Epithelial cell of prostate (primary cell): Measurements from ENCODE around the gene MMP3.
A peak's percentile ranks its signal among the peaks of the same experiment; 100 is the strongest.

Experiments used
- DNase-seq: peaks from one replicate; pipeline ENCODE4 v3.0.0-alpha.2; 2011; ENCODE audit warnings: low read depth, low spot score
- H3K27ac ChIP-seq: fragments of 450-650 bp; 2 replicates; pipeline ENCODE4 v1.5.1; 2017; ENCODE audit warnings: mild to moderate bottlenecking

MMP3 gene

GRCh38 chr11:102793677-102794290 is 49.6 kb downstream of the MMP3 start:
- no peak for DNase-seq
- H3K27ac ChIP-seq = no peak overlapping the region

- DNase-seq = no peak
- no peak overlapping the region for H3K27ac ChIP-seq
Observed at GRCh38 chr11:102792604-102793003, 50.8 kb downstream of the MMP3 start.

- no peak for DNase-seq
Observed at GRCh38 chr11:102791271-102792036, 52.0 kb downstream of the MMP3 start.

GRCh38 chr11:102788334-102788995 is 54.9 kb downstream of the MMP3 start:
- no peak for DNase-seq
- no peak overlapping the region for H3K27ac ChIP-seq

More at GRCh38 chr11:102791271-102792036, 52.0 kb downstream of the MMP3 start:
- H3K27ac ChIP-seq = peak overlapping the region; percentile 28
